Neural crest cell (in vitro differentiated cells): ENCODE results near the gene SOX8. TPM values are rescaled to one million over a fixed set of nuclear protein-coding genes. Genes with fewer than 3 reads are reported as not detected.

Experiments used
- DNase-seq: peaks from one replicate; pipeline ENCODE4 v3.0.0; 2021; ENCODE audit warnings: low read depth, mixed read lengths, low spot score
- H3K27ac Mint-ChIP-seq: one replicate; pipeline ENCODE4 v1.8.0; 2021; ENCODE audit warnings: mild to moderate bottlenecking, mixed read lengths; ENCODE audit not compliant: unreplicated experiment
- H3K27me3 Mint-ChIP-seq: 2 replicates; pipeline ENCODE4 v1.8.0; 2021; ENCODE audit warnings: low read depth, mild to moderate bottlenecking, mixed read lengths
- H3K36me3 Mint-ChIP-seq: 2 replicates; pipeline ENCODE4 v1.8.0; 2021; ENCODE audit warnings: low read depth, mild to moderate bottlenecking, mixed read lengths
- H3K4me1 Mint-ChIP-seq: 2 replicates; pipeline ENCODE4 v1.8.0; 2021; ENCODE audit warnings: mixed read lengths
- H3K4me3 Mint-ChIP-seq: one replicate; pipeline ENCODE4 v1.8.0; 2021; ENCODE audit warnings: mild to moderate bottlenecking, mixed read lengths
- H3K9me3 Mint-ChIP-seq: 2 replicates; pipeline ENCODE4 v1.8.0; 2021; ENCODE audit warnings: mixed read lengths
- total RNA-seq: library from RNA; stranded (reverse); gene quantifications from 2 replicates; pipeline ENCODE4 v1.2.1, GENCODE V29; 2021
- TF ChIP-seq, protein P1 (sequence below): fragments of 200-600 bp; sonication (generic); conservative IDR thresholded peaks from 2 replicates; pipeline ENCODE4 v1.5.0; 2021; ENCODE audit warnings: antibody characterized with exemption, mild to moderate bottlenecking

Gene SOX8
- total RNA-seq, 1 donor from 2014 or later: 19.4 TPM

DNA sequence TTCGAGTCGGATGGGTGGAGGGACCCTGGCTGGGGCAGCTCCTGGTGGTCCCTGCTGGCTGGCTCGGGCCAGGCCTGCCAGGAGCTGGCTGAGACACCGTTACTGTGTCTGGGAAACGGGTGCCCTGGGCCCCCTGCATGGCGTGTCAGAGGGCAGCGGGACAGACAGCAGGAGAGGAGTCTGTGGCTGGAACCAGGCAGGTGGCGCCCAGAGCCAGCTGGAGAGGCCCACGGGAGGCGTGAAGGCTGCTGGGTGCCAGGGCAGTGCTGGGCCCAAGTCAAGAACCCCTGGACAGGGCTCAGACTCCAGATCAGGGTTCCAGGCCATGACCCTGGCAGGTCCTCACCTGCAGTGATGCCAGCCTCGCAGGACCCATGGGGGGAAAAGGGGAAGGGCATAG, 16.6 kb downstream of the SOX8 start:
- Mint-ChIP-seq H3K27me3 (peaks cover 23% of the 10 kb centered on the region), H3K4me3 (no peak overlapping the region), H3K9me3 (no peaks in the 10 kb centered on the region), H3K4me1 (peaks cover 11% of the 10 kb centered on the region), H3K27ac (no peak overlapping the region), H3K36me3 (no peaks in the 10 kb centered on the region)
- no peak for DNase-seq
- TF ChIP-seq, protein P1, sequence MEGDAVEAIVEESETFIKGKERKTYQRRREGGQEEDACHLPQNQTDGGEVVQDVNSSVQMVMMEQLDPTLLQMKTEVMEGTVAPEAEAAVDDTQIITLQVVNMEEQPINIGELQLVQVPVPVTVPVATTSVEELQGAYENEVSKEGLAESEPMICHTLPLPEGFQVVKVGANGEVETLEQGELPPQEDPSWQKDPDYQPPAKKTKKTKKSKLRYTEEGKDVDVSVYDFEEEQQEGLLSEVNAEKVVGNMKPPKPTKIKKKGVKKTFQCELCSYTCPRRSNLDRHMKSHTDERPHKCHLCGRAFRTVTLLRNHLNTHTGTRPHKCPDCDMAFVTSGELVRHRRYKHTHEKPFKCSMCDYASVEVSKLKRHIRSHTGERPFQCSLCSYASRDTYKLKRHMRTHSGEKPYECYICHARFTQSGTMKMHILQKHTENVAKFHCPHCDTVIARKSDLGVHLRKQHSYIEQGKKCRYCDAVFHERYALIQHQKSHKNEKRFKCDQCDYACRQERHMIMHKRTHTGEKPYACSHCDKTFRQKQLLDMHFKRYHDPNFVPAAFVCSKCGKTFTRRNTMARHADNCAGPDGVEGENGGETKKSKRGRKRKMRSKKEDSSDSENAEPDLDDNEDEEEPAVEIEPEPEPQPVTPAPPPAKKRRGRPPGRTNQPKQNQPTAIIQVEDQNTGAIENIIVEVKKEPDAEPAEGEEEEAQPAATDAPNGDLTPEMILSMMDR: no peak

- TF ChIP-seq, protein P1: no peak
- peaks cover 23% of the 10 kb centered on the region for H3K27me3 Mint-ChIP-seq
Observed at GRCh38 chr16:998615-999014, 17.0 kb downstream of the SOX8 start.

DNA sequence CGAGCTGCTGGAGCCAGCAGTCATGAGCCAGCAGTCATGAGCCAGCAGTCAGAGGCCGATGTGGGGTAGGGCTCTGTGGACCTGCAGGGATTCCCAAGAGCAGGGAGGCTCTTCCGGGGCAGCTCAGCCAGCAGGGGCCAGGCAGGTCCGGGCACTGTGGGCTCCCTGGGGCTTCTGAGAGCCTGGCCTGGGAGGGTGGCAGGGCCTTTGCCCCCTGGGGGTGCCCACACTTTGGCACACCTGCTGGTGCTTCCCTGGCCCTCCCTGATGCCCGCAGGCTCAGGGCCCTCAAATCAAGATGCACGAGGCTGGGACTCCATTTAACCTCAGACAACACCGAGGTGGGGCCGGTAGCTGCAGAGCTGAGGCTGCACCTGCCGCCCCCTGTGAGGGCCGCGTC, 18.1 kb downstream of the SOX8 start:
- no peak for DNase-seq
- no peaks in the 10 kb centered on the region for H3K9me3 Mint-ChIP-seq
- H3K27me3 Mint-ChIP-seq: peaks cover 23% of the 10 kb centered on the region
- H3K36me3 Mint-ChIP-seq: no peaks in the 10 kb centered on the region
- H3K27ac Mint-ChIP-seq: no peak overlapping the region
- no peak overlapping the region for H3K4me3 Mint-ChIP-seq
- peaks cover 11% of the 10 kb centered on the region for H3K4me1 Mint-ChIP-seq
- TF ChIP-seq, protein P1: no peak

More at GRCh38 chr16:998615-999014, 17.0 kb downstream of the SOX8 start:
- Mint-ChIP-seq H3K4me3 (no peak overlapping the region), H3K9me3 (no peaks in the 10 kb centered on the region), H3K36me3 (no peaks in the 10 kb centered on the region), H3K27ac (no peak overlapping the region), H3K4me1 (peaks cover 11% of the 10 kb centered on the region)
- no peak for DNase-seq

DNA sequence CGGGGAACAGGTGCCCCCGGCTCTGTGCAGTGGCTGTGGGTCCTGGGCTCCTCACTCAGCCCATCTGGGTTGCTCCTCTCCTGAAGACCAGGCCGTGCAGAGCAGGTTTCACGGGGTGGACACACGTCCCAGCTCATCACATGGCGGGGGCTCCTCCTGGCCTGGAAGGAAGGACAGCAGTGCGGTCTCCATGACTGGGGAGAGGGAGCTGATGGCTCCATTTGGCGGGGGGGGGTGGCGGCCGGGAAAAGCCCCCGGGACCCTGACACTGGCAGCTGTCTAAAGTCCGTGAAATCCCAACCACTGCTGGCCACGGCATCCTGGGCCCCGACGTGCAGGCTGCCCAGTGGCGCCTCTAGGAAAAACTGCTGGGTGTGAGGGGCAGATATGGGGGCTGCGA, 19.0 kb downstream of the SOX8 start:
- Mint-ChIP-seq H3K27ac (no peak overlapping the region), H3K4me3 (no peak overlapping the region), H3K4me1 (peaks cover 11% of the 10 kb centered on the region), H3K9me3 (no peaks in the 10 kb centered on the region), H3K27me3 (peaks cover 16% of the 10 kb centered on the region), H3K36me3 (no peaks in the 10 kb centered on the region)
- no peak for DNase-seq
- TF ChIP-seq, protein P1: no peak

DNA sequence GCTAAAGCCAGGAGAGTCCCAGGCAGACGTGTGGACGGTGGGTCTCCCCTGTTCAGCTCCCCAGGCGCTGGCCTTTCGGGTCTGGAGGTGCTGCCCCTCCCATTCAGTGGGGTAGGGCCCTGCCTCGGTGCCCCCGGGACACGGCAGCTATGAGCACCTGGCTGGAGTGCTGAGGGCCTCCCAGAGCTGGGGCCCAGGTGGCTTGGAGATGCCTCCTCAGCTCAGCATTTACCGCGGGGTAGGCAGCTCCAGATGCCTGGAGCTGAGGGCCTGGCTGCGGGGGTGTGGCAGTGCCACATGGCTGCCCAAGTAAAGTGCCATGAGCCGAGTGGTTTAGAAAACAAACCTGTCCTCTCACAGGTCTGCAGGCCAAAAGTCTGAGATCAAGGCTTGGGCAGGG, 19.5 kb downstream of the SOX8 start:
- TF ChIP-seq, protein P1: no peak
- H3K4me1 Mint-ChIP-seq: peaks cover 7% of the 10 kb centered on the region
- no peak overlapping the region for H3K4me3 Mint-ChIP-seq
- H3K9me3 Mint-ChIP-seq: no peaks in the 10 kb centered on the region
- H3K27ac Mint-ChIP-seq: no peak overlapping the region
- peaks cover 11% of the 10 kb centered on the region for H3K27me3 Mint-ChIP-seq
- no peak for DNase-seq
- no peaks in the 10 kb centered on the region for H3K36me3 Mint-ChIP-seq
